ENCODE data around the gene CALML6.

DNA sequence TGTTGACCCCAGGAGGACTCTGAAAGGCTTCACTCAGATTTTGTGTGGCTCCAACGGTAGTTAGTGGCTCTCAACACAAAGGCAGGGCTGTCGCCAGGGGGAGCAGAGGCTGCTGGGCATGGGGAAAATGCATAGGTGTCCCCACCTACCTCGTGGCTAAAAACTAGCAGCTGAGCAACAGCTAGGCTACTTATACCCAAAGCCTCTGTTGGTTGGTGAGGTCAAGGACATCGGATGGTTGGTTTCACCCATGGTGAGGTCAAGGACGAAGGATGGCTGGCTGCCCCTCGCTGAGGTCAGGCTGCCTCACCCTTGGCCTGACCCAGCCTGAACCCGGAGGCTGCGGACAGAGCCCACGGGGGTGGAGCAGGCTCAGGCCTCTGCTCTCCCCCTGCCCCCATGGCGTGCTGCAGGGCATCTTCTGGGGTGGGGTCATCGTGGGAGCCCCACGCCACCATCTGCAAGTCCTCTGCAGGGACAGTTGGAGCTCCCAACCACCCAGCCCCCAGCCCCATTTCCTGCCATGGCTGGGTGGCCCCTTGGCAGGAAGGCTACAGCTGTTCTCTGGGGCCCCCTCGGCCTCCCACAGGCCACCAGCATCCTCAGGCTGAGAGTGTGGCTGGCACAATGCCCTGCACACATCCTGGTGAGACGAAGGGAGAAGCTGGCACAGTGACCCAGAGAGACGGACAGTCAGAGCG is 15.6 kb upstream of the CALML6 start:
- TF ChIP-seq, protein P1, sequence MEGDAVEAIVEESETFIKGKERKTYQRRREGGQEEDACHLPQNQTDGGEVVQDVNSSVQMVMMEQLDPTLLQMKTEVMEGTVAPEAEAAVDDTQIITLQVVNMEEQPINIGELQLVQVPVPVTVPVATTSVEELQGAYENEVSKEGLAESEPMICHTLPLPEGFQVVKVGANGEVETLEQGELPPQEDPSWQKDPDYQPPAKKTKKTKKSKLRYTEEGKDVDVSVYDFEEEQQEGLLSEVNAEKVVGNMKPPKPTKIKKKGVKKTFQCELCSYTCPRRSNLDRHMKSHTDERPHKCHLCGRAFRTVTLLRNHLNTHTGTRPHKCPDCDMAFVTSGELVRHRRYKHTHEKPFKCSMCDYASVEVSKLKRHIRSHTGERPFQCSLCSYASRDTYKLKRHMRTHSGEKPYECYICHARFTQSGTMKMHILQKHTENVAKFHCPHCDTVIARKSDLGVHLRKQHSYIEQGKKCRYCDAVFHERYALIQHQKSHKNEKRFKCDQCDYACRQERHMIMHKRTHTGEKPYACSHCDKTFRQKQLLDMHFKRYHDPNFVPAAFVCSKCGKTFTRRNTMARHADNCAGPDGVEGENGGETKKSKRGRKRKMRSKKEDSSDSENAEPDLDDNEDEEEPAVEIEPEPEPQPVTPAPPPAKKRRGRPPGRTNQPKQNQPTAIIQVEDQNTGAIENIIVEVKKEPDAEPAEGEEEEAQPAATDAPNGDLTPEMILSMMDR (IDR thresholded peaks at IDR 0.05), result no peak
- TF ChIP-seq POLR2A (IDR thresholded peaks at IDR 0.05), result no peak

All from thyroid gland (tissue), 4 donors.